Fibroblast of peridontal ligament (primary cell): ENCODE measurements around the gene ZNF708.
"Not testable (repeated sequence)": the region's sequence is repeated elsewhere in the genome, so short reads cannot be mapped to it uniquely, and the experiment has no call there.

Source experiments
- DNase-seq: peaks from one replicate; pipeline ENCODE4 v3.0.0-alpha.2; 2010; ENCODE audit errors: extremely low read depth

ZNF708 gene

DNA sequence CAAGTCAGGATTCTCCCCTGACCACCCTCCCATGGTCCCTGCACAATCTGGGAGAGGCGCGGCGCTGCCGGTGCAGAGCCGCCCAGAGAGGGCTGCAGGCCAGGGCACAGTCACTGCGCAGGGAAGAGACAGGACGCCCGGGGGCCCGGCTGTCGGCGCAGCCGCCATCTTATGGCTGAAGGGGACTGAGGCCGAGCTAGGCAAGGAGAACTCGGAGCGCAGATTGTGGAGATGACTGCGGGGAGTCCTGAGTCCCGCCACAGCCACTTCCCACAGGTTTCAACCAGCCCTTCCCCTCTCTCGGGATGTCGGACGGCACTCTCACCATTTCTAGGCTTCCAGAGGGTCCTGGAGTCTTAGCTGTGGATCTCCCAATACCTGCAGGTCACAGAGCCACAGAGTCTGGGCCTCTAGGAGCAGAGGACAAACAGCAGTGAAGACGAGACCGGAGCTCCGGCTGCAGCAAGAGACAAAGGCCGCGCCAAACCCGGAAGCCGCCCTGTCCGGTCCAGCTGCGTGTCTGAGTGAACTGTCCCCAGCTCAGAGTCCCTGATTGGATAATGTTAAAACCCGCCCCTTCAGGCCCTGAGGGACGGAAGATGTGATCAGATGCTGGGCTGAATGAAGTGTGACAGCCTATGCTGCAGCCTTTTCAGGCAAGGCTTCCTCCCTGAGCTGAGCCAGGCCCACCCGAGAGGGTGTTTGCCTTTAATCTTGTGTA lies at the start of gene ZNF708:
ZNF708 (minus strand) TSS at position 526 of the 721 bp plus-strand sequence; CDS start at position 328, 198 bp downstream.
- DNase-seq: peak; percentile 86

DNA sequence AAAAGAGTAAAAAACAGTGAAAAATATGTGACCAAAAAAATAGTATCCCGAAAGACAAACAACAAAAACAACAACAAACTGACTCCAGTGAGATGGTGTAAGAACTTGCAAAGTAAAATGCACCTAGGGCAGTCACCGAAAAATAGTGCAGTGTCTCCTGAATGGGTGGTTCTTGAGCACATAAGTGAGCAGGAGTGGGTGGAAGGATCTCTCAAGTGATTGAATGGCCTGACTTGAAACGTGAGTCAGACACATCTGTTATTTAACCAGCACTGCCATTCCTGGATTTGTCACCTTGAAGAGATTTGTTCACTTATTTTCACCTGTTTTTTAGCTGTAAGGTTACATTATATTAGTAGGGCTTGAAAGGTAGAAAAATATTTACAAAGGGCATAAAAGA lies 33.1 kb upstream of the ZNF708 start:
- no peak for DNase-seq

DNA sequence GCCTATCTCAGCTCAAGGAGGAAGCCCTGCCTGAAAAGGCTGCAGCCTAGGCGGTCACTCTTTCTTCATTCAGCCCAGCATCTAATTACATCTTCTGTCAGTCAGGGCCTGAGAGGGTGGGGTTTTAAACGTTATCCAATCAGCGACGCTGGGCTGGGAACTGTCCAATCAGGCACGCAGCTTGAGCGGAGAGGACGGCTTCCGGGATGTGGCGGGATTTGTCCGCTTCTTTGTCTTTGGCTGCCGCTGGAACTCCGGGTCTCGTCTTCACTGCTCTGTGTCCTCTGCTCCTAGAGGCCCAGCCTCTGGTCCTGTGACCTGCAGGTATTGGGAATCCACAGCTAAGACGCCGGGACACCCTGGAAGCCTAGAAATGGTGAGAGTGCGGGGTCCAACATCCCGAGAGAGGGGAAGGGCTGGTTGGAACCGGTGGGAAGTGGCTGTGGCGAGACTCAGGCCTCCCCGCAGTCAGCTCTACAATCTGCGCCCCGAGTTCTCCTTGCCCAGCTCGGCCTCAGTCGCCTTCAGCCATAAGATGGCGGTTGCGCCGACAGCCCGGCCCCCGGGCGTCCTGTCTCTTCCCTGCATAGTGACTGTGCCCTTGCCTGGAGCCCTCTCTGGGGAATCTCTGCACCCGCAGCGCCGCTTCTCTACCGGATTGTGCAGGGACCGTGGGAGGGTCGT lies 29.7 kb upstream of the ZNF708 start, which contains the start of gene ZNF738:
ZNF738 (plus strand) TSS at position 233 of the 684 bp plus-strand sequence; CDS start at position 374, 141 bp downstream.
- DNase-seq: peak; percentile 93

DNA sequence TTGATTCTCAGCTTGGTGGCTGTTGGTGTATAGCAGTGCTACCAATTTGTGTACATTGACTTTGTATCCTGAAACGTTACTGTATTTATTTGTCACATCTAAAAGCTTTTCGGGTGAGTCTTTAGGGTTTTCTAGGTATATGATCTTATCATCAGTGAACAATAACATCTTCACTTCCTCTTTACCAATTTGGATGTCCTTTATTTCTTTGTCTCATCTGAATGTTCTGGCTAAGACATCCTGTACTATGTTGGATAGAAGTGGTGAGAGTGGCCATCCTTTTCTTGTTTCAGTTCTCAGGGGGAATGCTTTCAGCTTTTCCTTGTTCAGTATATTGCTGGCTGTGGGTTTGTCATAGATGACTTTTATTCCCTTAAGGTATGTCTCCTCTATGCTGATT lies 23.6 kb upstream of the ZNF708 start:
- no peak for DNase-seq

DNA sequence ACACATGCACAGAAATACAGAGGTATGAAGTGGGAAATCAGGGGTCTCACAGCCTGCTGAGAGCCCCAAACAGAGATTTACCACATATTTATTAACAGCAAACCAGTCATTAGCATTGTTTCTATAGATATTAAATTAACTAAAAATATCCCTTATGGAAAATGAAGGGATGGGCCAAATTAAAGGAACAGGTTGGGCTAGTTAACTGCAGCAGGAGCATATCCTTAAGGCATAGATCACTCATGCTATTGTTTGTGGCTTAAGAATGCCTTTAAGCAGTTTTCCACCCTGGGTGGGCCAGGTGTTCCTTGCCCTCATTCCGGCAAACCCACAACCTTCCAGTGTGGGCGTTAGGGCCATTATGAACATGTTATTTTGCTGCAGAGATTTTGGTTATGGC lies 15.6 kb upstream of the ZNF708 start:
- DNase-seq: not testable (repeated sequence)

DNA sequence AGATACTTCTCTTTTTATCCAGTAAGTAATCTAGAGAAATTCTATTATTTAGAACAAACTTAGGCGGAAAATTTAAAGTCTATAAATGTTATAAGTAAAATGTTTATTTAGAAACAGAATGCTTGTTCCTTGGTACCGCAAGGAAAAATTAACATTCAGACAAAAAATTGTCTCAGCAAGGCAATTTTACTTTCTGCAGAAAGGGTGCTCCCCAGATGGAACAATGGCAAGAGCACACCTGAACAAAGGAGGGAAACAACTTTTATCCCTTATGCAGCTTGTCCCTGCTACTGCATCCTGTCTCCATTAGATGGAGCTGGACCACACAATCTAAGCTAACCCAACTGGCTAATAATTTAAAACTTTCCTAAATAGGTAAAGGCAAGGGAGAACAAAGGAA lies 6.5 kb upstream of the ZNF708 start:
- DNase-seq: no peak

DNA sequence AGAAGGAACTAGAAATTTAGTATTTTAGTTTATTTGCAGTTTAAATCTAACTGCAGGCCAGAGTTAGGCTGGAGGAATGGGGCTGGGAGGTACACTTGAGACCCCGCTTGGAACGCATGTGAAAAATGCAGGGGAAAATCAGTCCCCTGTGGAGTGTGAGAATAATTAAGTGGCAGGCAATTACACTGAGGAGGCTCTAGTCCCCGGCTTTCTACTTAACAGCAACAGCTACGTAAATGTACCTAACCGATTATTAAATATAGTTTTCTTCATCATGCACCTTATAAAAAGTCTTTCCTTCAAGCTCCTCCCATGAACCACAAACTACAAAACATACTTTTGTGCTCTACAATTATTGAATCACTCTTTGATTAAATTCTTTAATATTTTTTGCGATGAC lies 804 bp downstream of the ZNF708 start:
- peak; percentile 8 for DNase-seq

DNA sequence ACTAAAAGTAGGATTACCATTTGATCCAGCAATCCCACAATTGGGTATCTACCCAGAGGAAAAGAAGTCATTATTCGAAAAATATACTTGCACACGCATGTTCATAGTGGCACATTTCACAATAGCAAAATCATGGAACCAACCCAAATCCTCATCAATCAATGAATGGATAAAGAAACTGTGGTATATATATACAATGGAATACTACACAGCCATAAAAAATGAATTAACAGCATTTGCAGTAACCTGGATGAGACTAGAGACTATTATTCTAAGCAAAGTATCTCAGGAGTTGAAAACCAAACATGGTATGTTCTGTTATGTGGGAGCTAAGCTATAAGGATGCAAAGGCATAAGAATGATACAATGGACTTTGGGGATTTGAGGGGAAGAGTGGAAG lies 3.0 kb downstream of the ZNF708 start:
- no peak for DNase-seq

DNA sequence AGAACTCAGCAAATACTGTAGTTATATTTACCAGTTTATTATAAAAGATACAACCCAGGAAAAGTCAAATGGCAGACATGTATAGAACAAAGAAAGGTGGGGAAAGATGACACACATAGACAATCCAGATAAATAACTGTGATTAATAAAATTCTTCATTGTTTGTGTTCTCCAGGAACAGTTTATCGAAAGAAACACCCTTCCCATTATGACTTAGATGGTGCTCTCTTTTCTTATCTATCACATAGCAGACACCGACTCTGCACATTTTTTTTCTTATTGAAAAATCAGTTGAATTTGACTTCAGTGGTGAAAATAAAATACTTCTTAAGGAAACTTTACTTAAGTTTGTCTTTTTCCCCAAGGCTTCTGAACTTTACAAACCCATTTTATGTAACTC lies 6.2 kb downstream of the ZNF708 start:
- DNase-seq: no peak

DNA sequence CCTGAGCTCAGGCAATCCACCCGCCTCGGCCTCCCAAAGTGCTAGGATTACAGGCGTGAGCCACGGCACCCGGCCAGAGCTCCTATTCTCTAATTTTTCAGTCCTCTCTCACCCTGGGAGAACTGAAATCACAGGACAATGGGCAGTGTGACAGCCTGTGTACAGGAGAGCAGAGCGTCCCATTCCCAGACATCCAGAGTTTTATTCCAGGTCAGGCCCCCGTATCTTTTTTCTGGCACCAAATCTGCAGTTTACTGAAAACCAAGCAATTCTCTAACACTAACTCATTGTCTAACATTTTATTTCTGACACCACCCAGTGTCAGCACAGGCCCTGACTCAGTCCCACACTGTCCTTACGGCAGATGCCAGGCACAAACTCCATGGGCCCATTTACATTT lies 6.7 kb downstream of the ZNF708 start:
- no peak for DNase-seq

DNA sequence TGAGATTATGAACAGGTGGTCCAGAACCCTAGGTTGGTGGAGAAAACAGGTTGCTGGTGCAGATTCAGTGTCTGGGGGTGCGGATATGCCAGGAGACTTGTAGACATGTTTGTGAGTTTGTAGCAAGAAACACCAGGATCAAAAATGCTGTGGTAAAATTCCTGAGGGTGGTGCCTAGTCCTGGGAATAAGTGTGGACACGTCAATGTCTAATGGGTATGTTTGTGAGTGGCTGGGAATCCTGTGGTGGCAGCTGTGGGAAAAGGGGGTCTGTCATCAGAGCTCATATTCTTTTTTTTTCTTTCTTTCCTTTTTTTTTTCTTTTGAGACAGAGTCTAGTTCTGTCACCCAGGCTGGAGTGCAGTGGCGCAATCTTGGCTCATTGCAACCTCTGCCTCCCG lies 7.2 kb downstream of the ZNF708 start:
- DNase-seq: no peak

DNA sequence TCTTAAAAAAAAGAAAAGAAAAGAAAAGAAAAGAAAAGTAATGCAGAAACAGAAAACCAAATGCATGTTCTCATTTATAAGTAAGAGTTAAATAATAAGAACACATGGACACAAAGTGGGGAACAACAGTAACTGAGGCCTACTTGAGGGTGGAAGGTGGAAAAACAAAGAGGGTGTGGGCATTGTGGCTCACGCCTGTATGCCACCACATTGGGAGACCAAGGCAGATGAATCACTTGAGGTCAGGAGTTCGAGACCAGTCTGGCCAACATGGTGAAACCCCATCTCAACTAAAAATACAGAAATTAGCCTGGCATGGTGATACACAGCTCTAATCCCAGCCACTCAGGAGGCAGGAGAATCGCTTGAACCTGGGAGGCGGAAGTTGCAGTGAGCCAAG lies 8.1 kb downstream of the ZNF708 start:
- DNase-seq: no peak

DNA sequence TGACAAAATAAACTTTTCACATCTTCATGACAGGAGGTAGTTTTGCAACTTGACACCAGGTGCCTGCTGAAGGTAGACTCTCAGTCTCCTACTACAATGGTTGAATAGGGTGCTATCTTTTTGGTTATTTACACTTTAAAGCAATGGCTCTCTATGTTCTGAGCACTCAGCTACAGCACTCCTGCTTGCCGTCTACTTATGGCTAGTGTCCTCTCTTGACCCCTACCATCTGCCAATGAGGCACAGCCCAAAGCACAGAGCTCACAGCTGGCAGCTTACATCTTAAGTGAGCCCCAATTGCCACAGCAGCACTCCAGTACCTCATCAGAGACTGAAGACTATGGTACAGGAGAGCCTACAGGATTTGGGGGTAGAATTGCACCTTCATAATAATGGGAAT lies 11.4 kb downstream of the ZNF708 start:
- DNase-seq: no peak

DNA sequence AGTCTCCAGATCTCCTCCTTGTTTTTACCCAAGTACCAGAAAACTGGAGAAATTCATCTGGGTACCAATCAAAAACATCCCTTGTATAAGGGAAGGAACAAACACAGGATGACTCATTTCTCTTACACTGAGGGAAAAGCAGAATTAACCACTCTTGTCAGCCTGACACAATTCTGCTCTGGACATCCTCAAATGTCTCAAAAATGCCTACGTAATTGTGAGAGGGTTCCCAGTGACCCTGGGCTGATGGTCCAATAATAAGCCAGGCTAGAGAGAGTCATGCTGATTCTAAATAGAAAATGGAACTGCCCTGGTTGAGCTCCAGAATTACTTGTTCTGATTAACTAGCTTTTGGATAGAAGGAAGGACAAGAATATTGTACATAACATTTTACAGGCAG lies 14.5 kb downstream of the ZNF708 start:
- DNase-seq: peak; percentile 5

DNA sequence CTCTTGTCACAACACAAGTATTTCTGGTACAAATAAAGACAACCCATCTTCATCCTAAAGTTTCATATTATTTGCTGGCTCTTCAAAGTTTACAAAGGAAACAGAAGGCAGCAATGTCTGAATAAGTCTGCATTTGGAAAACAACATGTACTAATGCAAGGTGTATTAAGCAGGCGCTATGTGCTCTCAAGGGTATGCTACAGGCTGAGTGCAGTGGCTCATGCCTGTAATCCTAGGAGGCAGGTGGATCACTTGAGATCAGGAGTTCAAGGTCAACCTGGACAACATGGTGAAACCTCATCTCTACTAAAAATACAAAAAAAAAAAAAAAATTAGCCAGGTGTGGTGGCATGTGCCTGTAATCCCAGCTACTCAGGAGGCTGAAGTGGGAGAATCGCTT lies 16.4 kb downstream of the ZNF708 start:
- DNase-seq: not testable (repeated sequence)

DNA sequence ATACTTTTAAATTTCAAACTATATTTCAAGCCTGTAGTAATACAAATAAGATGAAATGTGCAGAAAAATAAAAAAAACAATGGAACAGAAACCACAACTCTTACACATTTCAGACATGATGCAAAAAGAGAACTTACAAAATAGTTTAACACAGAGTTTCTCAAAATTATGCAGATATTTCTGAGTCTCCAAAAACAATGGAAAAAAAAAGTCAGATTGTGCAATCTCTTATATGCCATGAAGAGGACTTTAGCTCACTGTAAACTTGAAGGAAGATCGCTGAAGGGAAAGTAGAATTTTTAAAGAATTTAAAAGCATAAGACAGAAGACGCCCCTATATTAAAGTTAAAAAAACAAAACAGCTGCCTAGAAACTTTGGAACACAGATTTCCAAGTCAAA lies 20.4 kb downstream of the ZNF708 start:
- no peak for DNase-seq

DNA sequence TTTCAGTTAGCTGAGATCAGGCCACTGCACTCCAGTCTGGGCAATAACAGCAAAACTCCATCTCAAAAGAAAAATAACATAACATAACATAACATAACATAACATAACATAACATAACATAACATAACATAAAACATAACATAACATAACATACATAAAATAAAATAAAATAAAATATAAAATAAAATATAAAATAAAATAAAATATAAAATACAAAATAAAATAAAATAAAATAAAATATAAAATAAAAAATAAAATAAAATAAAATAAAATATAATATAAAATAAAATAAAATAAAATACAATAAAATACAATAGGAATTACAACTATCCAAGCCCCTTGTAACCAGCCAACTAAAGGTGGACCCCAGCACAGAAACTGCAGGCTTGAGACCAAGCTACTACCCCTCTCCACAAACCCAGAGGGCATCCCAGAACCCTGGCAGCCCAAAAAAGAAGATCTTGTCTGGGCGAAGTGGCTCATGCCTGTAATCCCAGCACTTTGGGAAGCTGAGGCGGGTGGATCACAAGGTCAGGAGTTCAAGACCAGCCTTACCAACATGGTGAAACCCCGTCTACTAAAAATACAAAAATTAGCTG lies 22.2 kb downstream of the ZNF708 start:
- DNase-seq: not testable (repeated sequence)

DNA sequence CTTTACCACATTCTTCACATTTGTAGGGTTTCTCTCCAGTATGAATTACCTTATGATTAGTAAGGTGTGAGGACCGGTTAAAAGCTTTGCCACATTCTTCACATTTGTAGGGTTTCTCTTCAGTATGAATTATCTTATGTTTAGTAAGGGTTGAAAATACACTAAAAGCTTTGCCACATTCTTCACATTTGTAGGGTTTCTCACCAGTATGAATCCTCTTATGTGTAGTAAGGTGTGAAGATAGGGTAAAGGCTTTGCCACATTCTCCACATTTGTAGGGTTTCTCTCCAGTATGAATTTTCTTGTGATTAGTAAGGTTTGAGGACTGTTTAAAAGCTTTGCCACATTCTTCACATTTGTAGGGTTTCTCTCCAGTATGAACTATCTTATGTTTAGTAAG lies 35.4 kb downstream of the ZNF708 start:
- DNase-seq: not testable (repeated sequence)

DNA sequence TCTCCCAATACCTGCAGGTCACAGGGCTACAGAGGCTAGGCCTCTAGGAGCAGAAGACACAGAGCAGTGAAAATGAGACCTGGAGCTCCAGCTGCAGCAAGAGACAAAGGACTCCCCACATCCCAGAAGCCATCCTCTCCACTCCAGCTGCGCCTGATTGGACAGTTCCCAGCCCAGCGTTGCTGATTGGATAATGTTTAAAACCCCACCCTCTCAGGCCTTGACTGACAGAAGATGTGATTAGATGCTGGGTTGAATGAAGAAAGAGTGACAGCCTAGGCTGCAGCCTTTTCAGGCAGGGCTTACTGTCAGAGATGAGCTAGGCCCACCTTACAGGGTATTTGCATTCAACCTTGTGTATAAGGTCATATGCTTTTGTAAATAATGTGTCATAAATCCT lies 59.4 kb downstream of the ZNF708 start:
- DNase-seq: no peak

DNA sequence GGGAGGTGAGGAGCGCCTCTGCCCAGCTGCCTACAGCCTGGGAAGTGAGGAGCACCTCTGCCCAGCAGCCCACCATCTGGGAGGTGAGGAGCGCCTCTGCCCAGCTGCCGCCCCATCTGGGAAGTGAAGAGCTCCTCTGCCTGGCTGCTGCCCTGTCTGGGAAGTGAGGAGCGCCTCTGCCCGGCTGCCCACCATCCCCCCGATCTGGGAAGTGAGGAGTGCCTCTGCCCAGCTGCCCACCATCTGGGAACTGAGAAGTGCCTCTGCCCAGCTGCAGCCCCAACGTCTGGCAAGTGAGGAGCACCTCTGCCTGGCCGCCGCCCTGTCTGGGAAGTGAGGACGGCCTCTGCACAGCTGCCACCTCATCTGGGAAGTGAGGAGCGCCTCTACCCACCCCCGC lies 64.3 kb downstream of the ZNF708 start:
- DNase-seq: no peak

DNA sequence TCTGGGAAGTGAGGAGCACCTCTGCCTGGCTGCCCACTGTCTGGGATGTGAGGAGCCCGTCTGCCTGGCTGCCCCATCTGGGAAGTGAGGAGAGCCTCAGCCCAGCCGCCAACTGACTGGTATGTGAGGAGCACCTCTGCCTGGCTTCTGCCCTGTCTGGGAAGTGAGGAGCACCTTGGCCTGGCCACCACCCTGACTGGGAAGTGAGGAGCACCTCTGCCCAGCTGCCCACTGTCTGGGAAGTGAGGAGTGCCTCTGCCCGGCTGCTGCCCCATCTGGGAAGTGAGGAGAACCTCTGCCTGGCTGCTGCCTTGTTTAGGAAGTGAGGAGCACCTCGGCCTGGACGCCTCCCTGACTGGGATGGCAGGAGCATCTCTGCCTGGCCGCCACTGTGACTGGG lies 64.8 kb downstream of the ZNF708 start:
- no peak for DNase-seq

DNA sequence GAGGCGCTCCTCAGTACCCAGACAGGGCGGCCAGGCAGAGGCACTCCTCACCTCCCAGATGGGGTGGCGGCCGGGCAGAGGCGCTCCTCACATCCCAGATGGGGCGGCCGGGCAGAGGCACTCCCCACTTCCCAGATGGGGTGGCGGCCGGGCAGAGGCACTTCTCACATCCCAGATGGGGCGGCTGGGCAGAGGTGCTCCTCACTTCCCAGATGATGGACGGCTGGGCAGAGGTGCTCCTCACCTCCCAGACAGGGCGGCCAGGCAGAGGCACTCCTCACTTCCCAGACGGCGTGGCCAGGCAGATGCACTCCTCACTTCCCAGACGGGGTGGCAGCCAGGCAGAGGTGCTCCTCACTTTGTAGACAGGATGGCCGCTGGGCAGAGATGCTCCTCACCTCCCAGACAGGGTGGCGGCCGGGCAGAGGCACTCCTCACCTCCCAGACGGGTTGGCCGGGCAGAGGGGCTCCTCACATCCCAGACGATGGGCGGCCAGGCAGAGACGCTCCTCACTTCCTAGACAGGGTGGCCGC lies 68.3 kb downstream of the ZNF708 start:
- DNase-seq: not testable (repeated sequence)
